ENCODE data around the gene ROPN1. TPM values are rescaled to one million over a fixed set of nuclear protein-coding genes. Genes with fewer than 3 reads are reported as not detected.
"Not testable (repeated sequence)": the region's sequence is repeated elsewhere in the genome, so short reads cannot be mapped to it uniquely, and the experiment has no call there.

Gene ROPN1
- under 1 TPM; 0.19 to 0.42 (median 0.23) TPM for polyA plus RNA-seq (ENCODE audit: insufficient read depth in 1 of 5, insufficient read length in 5 of 5, low replicate concordance in 1 of 5)
- long read RNA-seq, donor 1: 0 reads
- long read RNA-seq, donor 2: 0 reads
- long read RNA-seq, donor 3: 0 reads
- long read RNA-seq, donor 4: 0 reads
- long read RNA-seq, donor 5: 0 reads
- long read RNA-seq, donor 6: 0 reads
- long read RNA-seq, donor 7: 0 reads
- long read RNA-seq, donor 8: 0 reads

DNA sequence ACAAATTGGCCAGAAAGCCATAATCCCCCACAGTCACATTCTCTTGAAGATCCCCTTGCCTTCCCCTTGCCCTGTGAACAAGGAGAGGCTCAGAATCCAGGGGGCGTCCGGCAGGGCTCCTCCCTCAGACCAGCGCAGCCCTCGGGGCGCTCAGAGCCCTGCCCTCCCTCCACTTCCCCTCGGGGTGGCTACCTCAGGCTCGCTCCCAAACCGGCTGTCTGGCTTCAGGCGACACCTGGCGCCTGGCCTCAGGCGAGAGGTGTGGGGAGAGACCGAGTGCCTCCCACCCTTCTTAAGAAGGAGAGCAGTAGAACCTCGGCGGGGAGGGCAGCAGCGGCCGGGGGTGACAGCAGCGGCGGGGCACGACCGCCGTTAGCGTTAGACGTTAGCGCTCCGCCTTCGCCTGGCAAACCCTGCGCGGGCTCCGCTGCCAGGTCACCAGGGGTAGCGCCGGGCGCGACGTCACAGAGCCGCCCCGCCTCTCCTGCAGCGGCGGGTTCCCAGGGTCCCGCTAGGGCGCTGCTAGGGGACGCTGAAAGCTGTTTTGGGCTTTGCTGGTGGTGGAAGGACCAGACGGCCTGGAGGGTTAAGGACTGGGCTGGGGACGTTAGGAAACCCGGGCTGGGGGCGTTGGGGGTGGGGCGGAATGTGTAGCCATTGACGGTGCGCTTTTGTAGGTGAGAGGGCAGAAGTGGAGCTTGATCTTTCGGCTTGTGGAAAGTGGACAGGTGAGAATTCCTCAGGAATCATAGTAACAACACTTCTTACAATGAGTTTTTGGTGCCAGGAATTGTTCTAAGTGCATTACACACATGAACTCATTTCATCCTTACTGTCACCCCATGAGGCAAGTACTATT, at the start of gene ROPN1:
ROPN1 (minus strand) TSS at position 395 of the 859 bp plus-strand sequence. CDS start 11,643 bp downstream, outside the sequence.
- not testable (repeated sequence) for DNase-seq

DNA sequence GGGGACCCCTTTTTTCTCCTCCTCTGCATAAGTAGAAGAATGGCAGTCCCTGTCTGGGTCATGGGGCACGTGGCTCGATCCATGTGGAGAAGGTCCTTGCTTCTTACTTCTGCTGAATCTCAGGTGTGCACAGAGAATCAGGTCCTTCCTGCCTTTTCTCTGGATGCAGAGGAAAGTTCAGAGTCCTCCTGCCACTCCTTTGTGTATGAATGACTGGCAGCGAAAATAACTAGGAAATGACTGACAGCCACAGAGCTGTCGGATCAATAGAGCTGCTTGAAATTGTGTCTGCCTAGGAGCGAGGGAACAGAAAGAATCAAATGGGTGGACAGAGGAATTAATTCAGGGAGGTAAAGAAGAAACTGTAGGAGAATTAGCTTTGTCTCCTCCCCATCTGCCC, 49.6 kb upstream of the ROPN1 start:
- no peak for DNase-seq

DNA sequence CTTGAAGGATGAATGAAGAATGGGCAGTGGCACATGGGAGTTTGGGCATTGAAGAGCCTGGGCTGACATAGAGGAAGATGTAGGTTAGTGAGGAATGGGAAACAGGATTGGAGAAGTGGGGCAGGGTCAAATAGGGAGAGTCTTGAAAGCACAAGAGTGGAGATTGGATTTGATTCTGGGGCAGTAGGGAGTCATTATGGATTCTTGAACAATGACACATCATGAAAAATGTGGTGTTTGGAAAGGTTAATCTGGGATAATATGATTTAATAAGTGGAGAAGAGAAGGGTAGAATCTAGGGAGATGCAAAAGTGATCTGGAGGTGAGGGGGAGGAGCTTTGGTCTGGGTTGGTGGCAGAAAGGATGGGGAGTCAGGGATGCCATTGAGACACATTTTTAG, 45.4 kb upstream of the ROPN1 start:
- DNase-seq: no peak

DNA sequence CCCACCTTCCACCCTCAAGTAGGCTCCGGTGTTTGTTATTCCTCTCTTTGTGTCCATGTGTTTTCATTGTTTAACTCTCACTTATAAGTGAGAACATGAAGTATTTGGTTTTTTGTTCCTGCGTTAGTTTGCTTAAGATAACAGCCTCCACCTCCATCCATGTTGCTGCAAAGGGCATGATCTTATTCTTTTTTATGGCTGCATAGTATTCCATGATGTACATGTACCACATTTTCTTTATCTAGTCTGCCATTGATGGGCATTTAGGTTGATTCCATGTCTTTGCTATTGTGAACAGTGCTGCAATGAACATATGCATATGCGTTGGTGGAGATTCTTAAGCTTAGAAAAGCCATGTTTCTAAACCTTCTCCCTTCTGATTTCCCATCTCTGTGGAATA, 44.3 kb upstream of the ROPN1 start:
- not testable (repeated sequence) for DNase-seq

DNA sequence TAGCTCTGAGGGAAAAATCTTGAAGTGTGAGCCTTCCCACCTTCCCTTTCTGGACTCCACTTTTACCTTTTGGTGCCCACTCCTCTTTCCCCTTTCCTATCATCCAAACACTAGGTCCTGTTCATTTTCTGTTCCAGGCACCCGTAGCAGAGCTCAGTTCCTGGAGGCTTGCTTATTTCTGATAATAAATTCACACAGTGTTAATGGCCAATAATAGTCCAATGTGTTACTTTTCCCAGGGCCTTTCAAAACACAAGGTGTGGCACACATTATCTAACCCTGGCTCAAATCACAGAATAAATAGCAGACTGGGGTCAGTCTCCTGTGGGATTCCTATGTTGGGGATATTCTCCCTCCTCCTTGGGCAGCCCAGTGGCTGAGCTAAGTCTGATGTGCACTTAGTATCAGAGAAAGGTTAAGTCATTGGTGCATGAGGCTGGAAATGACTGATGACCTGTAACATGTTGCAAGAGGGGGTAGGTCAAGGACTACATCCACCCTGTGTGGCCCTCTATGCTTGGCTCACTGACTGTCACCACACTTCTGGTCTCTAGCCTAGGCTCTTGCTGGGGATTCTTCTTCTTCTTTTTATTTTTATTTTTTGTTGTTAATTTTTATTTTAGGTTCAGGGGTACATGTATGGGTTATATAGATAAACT, 43.7 kb upstream of the ROPN1 start:
- no peak for DNase-seq

DNA sequence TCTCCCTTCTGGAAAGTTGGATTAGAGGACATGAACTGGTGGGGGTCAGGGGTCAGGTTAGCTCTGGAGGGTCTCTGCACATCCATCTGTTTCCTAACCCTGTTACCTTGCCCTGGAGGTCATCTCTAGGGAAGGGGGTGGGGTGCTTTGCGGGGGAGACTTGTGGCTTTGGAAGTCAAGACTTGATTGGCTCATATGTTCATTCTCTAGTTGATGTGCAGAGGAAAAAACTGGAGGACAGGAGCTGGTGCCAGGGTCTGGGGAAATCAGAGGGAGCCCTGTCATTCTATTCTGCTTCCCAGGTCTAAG, 42.9 kb upstream of the ROPN1 start:
- no peak for DNase-seq

DNA sequence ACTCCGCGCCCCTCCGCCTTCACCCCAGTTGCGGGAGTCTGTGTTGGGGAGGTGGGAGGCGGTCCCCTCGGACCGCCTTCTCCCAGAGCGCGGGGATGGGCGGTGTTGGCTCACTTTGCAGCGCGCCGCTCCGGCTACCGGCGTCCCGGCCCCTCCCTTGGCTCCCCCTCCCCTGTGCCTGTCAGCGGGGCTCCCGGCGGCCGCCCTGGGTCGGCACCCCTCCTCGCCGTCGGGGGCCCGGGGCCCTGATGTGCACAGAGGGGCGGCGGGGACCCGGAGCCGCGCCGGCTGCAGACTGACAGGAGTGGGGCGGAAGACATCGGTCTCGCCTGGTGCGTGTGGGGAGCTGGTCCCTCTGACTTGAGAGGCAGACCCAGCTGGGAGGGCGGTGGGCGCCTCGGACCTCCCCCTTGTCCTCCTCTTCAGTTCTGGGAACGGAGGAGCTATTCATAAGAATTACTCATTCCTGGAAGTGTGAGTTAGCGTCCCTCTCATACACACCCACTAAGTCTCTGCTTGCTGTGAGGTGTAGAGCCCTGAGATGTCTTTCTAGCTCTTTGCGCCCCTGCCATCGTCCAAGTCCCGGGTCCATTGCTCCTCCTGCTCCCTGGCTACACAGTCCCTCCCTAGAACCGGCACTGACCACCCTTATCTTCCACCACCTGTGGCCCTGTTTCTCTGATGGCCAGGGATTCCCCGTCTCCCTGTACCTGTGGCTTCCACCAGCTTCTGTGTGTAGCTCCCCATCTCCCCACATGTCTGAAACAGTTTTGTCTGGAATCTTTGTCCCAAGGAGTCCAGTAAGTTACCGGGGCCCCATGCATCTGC, 42.3 kb upstream of the ROPN1 start:
- peak in 1 of 2 donors; percentile 21 for DNase-seq

DNA sequence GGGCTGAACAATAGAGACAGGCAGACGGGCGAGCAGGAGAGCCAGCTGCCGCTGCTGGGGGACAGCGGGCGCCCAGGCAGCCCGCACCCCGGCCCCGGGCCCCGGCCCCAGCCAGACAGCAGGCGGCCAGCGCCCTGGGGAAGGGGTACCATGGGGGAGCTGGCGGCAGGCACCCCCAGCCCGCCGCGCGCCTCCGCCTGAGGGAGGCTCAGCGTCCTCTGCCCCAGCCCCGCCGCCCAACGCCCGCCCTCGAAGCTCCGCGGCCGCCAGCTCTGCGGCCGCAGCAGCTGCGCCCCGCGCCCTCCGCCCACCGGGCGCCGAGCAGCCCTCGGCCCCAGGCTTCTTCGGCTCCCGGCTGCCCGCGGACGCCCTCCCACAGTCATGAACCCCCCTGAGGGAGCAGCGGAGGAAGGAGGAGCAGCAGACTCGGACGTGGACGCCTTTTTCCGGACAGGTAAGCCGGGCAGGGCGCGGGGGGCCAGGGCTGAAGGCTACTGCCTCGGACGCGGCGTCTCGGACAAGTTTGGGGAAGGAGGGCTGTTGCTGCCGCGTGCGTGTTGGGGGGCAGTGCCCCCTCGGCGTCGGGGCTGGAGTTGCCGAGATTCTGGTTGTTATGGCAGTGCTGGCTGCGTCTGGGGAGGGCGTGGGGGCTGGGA, 41.6 kb upstream of the ROPN1 start, which contains the start of gene KALRN:
KALRN (plus strand) TSS at position 10 of the 656 bp plus-strand sequence.
- peak in 1 of 2 donors; percentile 25 for DNase-seq

DNA sequence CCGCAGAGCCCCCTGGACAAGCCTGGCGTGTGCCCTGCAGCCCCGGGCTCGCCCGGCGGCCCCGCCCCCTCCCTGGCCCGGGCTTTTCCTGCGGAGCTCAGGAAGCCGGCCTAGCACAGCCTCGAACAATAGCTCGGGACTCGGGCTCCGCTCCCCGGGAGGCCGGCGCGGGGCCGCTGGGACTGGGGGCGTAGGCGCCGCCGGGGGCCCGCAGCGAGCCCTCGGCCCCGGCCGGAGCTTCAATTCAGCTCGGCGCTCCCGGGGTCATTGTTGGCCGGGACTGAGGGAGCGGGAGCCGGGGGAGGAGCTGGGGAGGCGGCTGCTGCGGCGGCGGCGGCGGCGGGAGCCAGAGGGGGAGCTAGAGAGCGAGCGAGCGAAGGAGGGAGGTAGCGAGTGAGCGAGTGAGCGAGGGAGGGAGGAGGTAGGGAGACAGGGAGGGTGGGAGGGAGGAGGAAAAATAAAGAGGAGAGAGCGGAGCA, 41.0 kb upstream of the ROPN1 start:
- DNase-seq: peak; percentile 85

DNA sequence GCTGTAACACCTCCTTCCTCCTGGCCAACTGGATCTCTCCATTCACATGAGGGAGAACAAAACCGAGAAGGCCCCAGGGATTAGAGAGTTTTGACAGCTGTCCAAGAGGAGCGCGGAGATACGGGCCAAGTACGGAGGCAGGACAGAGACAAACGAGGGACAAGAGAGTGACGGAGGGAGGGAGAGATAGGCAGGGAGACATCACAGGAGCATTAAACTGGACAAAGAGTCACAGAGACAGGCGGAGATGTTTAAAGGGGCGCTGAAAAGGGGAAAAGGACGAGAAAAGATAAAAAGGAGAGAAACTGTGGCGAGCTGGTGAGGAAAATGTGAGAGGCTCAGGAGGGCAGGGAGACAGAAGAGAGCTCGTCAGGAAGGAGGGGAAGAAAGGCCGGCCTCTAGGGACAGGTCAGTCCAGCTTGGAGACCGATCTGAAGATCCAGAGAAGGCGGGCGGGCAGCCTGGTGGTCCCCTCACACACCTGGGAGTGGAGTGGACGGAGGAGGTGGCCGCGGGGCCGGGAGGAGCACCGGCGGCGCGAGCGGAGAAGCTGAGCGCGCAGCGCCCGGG, 40.5 kb upstream of the ROPN1 start:
- DNase-seq: peak; percentile 55 to 56

DNA sequence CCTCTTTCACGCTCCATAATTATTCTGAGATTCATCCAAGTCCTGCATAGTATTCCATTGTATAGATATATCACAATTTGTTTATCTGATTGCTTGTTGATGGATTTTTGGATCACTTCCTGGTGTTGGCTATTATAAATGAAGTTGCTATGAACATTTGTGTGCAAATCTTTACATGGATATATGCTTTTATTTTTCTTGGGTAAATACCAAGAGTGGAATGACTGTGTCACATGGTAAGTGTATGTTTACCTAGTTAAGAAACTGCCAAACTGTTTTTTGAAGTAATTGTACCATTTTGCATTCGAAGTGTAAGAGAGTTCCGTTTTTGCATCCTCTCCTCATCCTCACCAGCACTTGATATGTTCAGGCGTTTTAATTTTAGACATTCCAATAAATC, 34.6 kb upstream of the ROPN1 start:
- no peak for DNase-seq

DNA sequence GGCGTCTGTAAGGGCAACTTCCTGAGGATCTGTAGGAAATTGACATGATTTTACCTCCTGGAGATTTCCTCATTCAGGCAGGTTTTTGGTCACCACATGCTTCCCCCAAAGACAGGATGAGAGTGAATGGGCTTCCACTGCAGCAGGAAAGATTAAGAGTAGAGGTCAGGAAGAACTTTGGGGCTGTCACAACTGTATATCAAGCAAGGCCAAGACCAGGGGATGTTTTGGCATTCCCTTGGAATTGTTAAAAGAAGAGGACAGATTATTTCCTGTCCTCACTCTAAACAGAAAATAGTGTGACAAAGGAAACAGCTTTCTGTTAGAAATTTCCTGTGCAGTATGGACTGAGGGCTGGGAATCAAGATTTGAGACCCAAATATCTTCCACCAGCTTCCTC, 31.6 kb upstream of the ROPN1 start:
- not testable (repeated sequence) for DNase-seq

DNA sequence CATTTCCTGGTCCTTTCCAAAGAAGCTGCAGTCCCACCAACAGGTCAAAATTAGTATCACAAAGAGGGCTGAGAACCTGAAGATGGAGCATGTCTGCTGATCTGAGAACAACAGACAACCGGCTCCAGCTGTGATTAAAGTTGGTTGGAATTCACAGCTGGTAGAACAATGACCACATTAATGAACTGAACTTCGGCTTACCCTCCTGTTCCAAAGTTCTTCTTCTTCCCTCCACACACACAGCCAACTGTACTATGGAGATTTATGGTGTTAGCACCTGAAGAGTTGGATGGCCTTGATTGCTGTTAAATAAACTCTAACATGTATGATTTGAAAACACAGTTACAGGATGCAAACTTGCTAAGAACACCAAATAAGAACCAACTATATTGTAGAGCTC, 27.4 kb upstream of the ROPN1 start:
- no peak for DNase-seq

DNA sequence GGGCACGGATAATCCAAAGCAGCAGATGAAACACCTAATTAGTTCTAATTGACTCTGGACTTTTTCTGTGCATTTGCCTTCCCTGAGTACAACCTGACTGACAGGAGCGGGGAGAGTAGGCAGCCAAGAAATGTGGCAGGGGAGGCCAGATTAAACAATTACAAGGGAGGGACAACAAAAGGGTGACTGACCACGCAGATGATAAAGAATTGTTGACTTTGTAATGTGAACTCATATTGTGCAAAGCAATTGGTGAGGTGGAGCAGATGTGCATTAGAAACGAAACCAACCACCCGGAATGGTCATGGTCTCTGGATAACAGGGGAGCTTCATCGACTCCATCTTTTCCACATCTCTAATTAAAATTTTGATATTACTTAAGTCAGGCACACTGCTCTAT, 25.6 kb upstream of the ROPN1 start:
- not testable (repeated sequence) for DNase-seq

DNA sequence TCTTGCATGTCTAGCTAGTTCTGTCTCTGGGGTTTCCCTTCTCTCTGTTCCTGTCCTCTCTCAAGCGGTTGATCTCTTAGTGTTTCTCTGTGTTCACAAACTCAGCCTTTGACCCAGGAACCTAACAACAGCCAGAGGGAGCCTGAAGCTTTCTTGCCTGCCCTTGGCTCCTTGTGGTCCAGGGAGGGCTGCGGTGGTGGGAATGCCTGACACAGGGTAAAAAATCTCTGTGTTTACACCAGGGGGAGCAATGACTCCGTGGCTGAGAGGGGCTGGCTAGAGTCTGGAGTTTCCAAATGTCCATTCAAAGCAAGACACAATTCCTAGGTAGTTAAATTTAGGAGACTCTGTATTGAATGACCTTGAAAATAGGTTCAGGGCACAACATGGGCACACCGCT, 24.6 kb upstream of the ROPN1 start:
- peak; percentile 18 to 37 for DNase-seq

DNA sequence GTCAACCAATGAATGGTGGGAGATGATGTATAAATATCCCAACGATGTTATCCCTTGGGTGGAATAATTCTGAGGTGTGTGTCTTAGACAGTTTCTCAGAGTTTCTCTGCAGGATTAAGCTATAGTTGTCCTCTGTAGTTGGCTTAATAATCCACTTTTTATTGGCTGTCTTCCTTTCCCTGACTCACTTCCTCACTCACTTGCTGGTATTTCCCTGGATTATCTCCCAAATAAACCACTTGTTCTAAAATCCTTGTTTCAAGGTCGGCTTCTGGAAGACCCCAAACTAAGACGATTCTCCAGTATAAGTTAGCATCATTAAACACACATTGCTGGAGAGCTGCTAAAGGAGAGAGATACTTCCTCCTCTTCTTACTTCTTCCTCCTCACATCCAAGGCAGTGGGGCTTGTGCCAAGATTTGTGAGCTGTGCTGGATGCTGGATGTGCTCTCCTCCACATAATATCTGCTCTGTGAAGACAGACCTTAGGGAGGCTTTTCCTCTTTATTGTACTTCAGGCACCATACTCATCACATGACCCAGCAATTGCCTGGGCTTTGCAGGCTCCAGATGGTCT, 22.5 kb upstream of the ROPN1 start:
- DNase-seq: no peak

DNA sequence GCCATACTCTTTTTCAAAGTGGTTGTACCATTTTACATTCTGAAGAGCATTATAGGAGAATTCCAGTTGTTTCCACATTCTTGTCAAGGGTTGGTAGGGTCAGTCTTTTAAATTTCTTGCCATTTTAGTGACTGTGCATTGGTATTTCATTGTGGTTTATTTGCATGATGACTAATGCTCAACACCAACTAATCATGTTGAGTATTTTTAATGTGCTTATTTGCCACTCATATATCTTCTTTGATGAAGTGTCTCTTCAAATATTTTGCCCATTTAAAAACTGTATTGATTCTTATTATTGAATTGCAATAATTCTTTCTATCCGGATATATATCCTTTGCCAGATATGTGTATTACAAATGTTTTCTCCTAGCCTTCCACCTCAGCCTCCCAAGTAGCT, 16.4 kb upstream of the ROPN1 start:
- not testable (repeated sequence) for DNase-seq

DNA sequence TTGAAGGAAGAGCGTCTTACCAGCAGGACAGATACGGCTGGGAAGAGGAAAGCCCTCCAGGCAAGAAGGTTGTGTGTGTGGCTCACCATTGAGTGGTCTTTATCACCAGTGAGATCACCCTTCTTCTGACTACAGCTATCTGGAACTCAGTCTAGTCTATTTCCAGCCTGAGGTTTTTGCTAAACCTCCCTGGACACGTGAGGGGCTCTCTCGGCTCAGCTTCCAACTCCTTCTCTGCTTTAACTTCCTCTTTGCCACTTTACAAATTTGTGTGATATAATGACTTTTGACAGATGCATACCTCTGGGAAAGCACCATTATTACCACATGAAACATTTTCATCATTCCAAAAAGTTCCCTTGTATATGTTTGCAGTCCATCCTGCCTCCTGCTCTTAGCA, 15.3 kb upstream of the ROPN1 start:
- DNase-seq: no peak

DNA sequence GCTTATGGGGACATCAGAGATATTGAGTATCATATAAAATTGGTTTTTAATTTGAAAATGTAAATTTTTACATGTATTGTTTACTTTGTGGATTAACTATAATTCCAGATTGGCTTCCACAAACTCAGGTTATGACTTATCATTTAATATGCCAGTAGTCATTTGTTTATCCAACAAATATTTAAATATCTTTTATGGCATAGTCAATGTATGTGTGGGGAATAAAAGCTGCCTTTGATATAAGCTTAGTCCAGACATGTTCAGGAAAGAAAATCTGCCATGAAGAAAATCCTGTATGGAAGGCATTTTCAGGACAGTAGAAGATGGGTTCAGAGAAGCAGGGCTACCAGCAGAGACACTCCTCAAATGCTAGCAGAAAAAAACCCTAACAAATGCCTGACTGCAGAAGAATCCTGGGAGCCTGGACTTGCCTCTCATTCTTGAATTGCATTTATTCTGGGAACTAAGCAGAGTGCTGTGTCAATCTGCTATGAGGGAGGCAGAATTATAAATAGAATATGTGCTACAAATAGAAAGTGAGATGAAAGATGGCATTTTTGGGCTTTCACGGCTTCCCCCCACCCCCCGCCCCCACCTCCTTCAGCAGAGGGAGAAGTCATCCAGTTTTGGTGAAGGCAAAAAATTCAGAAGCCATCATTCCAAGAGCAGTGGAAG, 10.6 kb upstream of the ROPN1 start:
- not testable (repeated sequence) for DNase-seq

DNA sequence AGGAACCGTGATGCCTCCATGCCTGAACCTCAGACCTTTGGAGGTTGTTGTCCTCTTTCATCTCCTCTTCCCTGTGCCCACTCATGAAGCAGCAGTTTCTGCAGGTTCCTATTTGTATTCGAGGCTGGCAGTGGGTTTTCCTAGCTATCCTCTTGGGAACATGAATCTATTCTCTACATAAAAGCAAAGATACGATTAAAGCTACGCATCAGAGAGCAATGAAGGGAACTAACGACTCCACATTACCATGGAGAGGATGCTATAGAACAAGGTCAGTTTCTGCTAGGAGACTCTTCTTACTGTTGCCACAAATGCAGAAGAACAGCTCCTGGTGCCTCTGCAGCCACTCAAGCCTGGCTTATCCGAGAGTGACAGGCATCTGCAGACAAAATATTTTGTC, 9.4 kb upstream of the ROPN1 start:
- DNase-seq: not testable (repeated sequence)
